ENCODE measurements around the gene SVOPL.

The SVOPL gene

GRCh38 chr7:138563808-138564207 lies 137.4 kb downstream of the SVOPL start:
- DNase-seq (ENCODE audit: low read depth), result no peak

- no peak for DNase-seq (ENCODE audit: low read depth)
Measured at GRCh38 chr7:138559448-138559847, 141.7 kb downstream of the SVOPL start.

GRCh38 chr7:138556771-138557484 lies 144.2 kb downstream of the SVOPL start:
- no peak for DNase-seq (ENCODE audit: low read depth)

GRCh38 chr7:138555684-138556083 lies 145.5 kb downstream of the SVOPL start:
- DNase-seq (ENCODE audit: low read depth), result no peak

GRCh38 chr7:138554674-138555073 lies 146.5 kb downstream of the SVOPL start:
- DNase-seq (ENCODE audit: low read depth), result no peak

- no peak for DNase-seq (ENCODE audit: low read depth)
Measured at GRCh38 chr7:138553805-138554204, 147.4 kb downstream of the SVOPL start.

- DNase-seq (ENCODE audit: low read depth), result no peak
Measured at GRCh38 chr7:138551102-138551501, 150.1 kb downstream of the SVOPL start.

- DNase-seq (ENCODE audit: low read depth), result no peak
Measured at GRCh38 chr7:138550337-138550736, 150.8 kb downstream of the SVOPL start.

GRCh38 chr7:138549082-138549481 lies 152.1 kb downstream of the SVOPL start:
- DNase-seq (ENCODE audit: low read depth), result no peak

GRCh38 chr7:138546829-138547228 lies 154.3 kb downstream of the SVOPL start:
- DNase-seq (ENCODE audit: low read depth), result no peak

GRCh38 chr7:138546064-138546619 lies 155.0 kb downstream of the SVOPL start:
- DNase-seq (ENCODE audit: low read depth), result no peak

GRCh38 chr7:138545123-138545522 lies 156.0 kb downstream of the SVOPL start:
- no peak for DNase-seq (ENCODE audit: low read depth)

All from activated T-cell treated with anti-CD3 and anti-CD28 coated beads for 48 hours (primary cell).